Large intestine (tissue), 3 donors: ENCODE measurements around the gene ZNF554. TPM values are rescaled to one million over a fixed set of nuclear protein-coding genes. Genes with fewer than 3 reads are reported as not detected.

Experiments
- DNase-seq, 2 donors: peaks; one replicate each; pipeline versions ENCODE4 v3.0.0 to v3.0.0-alpha.2; 2013
- H3K27ac ChIP-seq: one replicate; pipeline ENCODE4 v1.5.1; 2013; ENCODE audit warnings: low read length
- H3K27me3 ChIP-seq: 2 replicates; pipeline ENCODE4 v1.6.1; 2013; ENCODE audit warnings: low read length; ENCODE audit not compliant: control insufficient read depth, insufficient read depth
- H3K36me3 ChIP-seq: 2 replicates; pipeline ENCODE4 v1.6.1; 2013; ENCODE audit warnings: low read length; ENCODE audit not compliant: control insufficient read depth, insufficient read depth
- H3K4me1 ChIP-seq: one replicate; pipeline ENCODE4 v1.6.1; 2013; ENCODE audit warnings: low read length; ENCODE audit not compliant: control insufficient read depth, insufficient read depth
- H3K4me3 ChIP-seq: one replicate; pipeline ENCODE4 v1.5.1; 2013; ENCODE audit warnings: low read length
- H3K9me3 ChIP-seq: one replicate; pipeline ENCODE4 v1.6.1; 2013; ENCODE audit warnings: mild to moderate bottlenecking, low read depth, low read length, moderate library complexity; ENCODE audit not compliant: control insufficient read depth
- WGBS: methylation state at CpG from one replicate; pipeline ENCODE4 v1.1.5; 2013; ENCODE audit warnings: low lambda C conversion rate; ENCODE audit not compliant: insufficient coverage; 5-methylcytosine and 5-hydroxymethylcytosine counted together
- polyA plus RNA-seq: library from polyadenylated mRNA; unstranded; fragments of 120-200 nt; gene quantifications from one replicate; pipeline ENCODE4 v1.2.1, GENCODE V29; 2013

Gene ZNF554
- polyA plus RNA-seq, 1 donor = 5.5 TPM

GRCh38 chr19:2798733-2799132 is 20.9 kb upstream of the ZNF554 start:
- no CpG with 5 or more reads among the region's 7 CpGs for WGBS
- peaks cover 65% of the 10 kb centered on the region for H3K36me3 ChIP-seq

GRCh38 chr19:2799273-2800020 is 20.2 kb upstream of the ZNF554 start:
- WGBS = no CpG with 5 or more reads among the region's 41 CpGs
- Histone ChIP-seq H3K9me3 (no peaks in the 10 kb centered on the region), H3K4me1 (no peaks in the 10 kb centered on the region), H3K27ac (no peak overlapping the region), H3K4me3 (no peak overlapping the region), H3K27me3 (no peaks in the 10 kb centered on the region), H3K36me3 (peaks cover 68% of the 10 kb centered on the region)
- no peak for DNase-seq

More at GRCh38 chr19:2798733-2799132, 20.9 kb upstream of the ZNF554 start:
- H3K27me3 ChIP-seq = no peaks in the 10 kb centered on the region
- no peak for DNase-seq
- no peaks in the 10 kb centered on the region for H3K4me1 ChIP-seq
- no peak overlapping the region for H3K4me3 ChIP-seq
- H3K27ac ChIP-seq = no peak overlapping the region
- no peaks in the 10 kb centered on the region for H3K9me3 ChIP-seq

DNA sequence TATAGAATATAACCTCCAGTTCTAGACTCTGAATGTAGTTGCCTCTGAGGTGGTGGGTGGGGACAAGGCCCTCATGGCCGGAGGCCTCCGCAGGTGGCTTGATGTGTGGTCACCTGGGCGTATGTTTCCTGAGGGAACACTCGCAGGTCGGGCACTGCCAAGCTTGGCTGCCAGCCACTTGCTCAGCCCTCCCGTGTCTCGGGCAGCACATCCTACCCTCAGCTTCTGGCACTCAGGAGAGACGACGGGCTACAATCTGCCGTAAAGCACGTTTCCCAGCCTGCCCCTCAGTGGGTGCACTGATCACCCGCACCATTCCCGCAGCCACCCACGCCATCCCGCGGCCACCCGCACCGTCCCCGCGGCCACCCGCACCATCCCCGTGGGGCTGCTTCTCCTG is 19.2 kb upstream of the ZNF554 start:
- Histone ChIP-seq H3K4me1 (no peaks in the 10 kb centered on the region), H3K9me3 (no peaks in the 10 kb centered on the region), H3K27ac (no peak overlapping the region), H3K36me3 (peaks cover 70% of the 10 kb centered on the region), H3K4me3 (no peak overlapping the region), H3K27me3 (no peaks in the 10 kb centered on the region)
- no CpG with 5 or more reads among the region's 22 CpGs for WGBS
- DNase-seq = no peak

GRCh38 chr19:2802826-2803225 is 16.8 kb upstream of the ZNF554 start:
- DNase-seq = no peak
- peaks cover 69% of the 10 kb centered on the region for H3K36me3 ChIP-seq
- H3K4me3 ChIP-seq = no peak overlapping the region
- no peaks in the 10 kb centered on the region for H3K4me1 ChIP-seq
- H3K27me3 ChIP-seq = no peaks in the 10 kb centered on the region
- peaks cover 9% of the 10 kb centered on the region for H3K9me3 ChIP-seq
- no peak overlapping the region for H3K27ac ChIP-seq
- WGBS = no CpG with 5 or more reads among the region's 17 CpGs

GRCh38 chr19:2803486-2804155 is 16.0 kb upstream of the ZNF554 start:
- peaks cover 69% of the 10 kb centered on the region for H3K36me3 ChIP-seq

DNA sequence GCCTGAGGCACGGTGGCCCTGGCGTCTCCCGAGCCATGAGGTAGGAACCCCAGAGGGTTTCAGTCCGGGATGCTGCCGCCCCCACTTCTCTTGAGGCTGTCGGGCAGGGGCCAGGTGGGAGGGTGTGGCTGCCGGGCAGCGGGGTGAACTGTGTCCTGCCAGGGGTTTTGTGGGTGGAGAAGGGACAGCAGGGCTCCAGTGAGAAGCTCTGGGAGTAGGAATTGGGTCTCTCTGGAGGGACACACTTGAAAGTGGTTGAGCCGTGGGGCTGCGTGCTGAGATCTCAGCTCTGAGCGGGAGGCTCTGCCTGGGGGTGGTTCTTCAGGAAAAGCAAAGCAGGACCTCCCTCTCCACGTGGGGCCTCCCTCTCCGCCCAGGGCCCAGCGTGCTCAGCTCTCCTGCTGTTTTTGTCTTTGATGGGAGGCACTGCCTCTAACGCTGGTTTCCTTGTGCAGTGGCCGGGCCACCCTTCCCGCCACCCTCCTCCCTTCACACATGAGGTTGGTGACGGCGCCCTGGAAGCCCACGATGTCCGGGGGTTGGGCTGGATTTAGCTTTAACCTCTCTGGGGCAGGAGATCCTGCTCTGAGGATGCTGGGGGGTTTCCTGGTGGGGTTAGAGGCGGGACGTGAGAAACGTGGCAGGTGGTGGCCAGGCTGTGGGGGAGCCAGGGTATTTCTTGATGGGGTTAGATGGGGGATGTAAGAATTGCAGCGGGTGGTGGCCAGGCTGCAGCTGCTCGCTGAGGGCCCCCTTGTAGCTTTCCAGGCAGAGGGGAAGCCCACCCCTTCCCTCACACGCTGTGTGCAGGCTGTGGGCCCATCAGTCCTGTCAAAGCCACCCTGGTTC is 15.3 kb upstream of the ZNF554 start:
- Histone ChIP-seq H3K36me3 (peaks cover 73% of the 10 kb centered on the region), H3K4me1 (no peaks in the 10 kb centered on the region), H3K27ac (no peak overlapping the region), H3K9me3 (peaks cover 13% of the 10 kb centered on the region), H3K27me3 (no peaks in the 10 kb centered on the region), H3K4me3 (no peak overlapping the region)
- DNase-seq = no peak
- no CpG with 5 or more reads among the region's 27 CpGs for WGBS

More at GRCh38 chr19:2803486-2804155, 16.0 kb upstream of the ZNF554 start:
- Histone ChIP-seq H3K4me1 (no peaks in the 10 kb centered on the region), H3K27ac (no peak overlapping the region), H3K9me3 (peaks cover 13% of the 10 kb centered on the region), H3K4me3 (no peak overlapping the region), H3K27me3 (no peaks in the 10 kb centered on the region)
- 87% methylated on average over 4 of the region's 29 CpGs for WGBS
- no peak for DNase-seq

- no peak overlapping the region for H3K4me3 ChIP-seq
- H3K27me3 ChIP-seq = no peaks in the 10 kb centered on the region
- H3K27ac ChIP-seq = no peak overlapping the region
- H3K36me3 ChIP-seq = peaks cover 75% of the 10 kb centered on the region
- peaks cover 13% of the 10 kb centered on the region for H3K9me3 ChIP-seq
- H3K4me1 ChIP-seq = no peaks in the 10 kb centered on the region
- no peak for DNase-seq
- WGBS = no CpG with 5 or more reads among the region's 28 CpGs
Observed at GRCh38 chr19:2805261-2805900, 14.3 kb upstream of the ZNF554 start.

DNA sequence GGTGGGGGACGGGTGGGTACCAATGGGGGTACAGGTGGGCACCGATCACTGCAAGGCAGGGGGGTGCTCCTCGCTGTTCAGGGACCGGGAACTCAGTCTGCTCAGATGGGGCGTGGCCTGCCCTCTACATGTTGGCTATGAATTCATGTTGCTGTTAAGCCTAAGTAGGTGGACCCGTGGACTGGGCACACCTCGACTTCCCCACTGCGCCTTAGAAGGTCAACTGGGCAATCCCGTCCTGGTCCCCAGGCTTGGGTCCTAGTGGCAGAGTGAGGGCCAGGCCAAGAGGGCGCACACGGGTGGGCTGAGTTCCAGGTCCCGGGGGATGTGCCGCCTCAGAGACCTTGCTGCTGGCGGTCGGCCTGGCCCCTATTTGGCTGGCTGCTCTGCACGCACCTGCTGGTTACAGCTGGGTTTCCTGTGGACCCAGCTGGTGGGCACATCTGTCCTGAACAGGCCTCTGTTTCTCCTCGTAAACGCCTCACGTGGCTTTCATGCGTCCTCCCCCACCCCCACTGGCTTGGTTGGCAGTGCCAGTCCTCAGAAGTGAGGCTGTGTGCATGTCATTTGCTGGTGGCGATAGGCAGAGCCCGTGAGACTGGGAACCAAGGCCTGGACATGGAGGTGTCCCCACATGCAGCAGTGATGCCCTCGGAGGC is 13.5 kb upstream of the ZNF554 start:
- H3K4me3 ChIP-seq = no peak overlapping the region
- H3K27ac ChIP-seq = no peak overlapping the region
- no peak for DNase-seq
- H3K36me3 ChIP-seq = peaks cover 76% of the 10 kb centered on the region
- peaks cover 7% of the 10 kb centered on the region for H3K4me1 ChIP-seq
- no peaks in the 10 kb centered on the region for H3K27me3 ChIP-seq
- H3K9me3 ChIP-seq = peaks cover 13% of the 10 kb centered on the region
- WGBS = no CpG with 5 or more reads among the region's 23 CpGs

DNA sequence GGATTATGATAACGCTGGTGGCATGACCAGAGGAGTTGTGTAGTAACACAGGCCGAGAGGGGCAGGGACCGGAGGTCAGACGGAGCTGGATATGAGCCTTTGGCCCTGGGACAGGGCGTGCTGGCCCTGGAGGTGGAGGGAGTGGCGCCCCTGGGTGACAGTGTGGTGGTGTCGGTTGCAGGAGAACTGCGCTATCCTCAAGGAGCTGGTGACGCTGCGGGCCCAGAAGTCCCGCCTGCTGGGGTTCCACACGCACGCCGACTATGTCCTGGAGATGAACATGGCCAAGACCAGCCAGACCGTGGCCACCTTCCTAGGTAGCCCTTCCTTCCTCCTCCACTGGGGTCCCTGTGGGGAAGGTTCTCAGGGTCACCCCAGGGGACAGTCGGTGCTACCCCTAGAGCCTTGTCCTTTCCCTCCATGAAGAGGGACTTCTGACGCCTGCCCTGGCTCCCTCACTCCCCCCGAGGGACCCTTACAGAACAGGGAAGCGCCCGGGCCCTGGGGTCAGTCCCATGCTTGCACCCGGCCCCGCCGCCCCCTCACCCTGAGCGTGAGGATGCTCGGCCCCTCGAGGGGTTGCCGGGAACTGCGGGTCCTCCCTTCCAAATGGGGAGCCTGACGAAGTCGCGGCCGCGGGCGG is 12.8 kb upstream of the ZNF554 start:
- no peak for DNase-seq
- H3K4me3 ChIP-seq = no peak overlapping the region
- H3K27ac ChIP-seq = no peak overlapping the region
- H3K4me1 ChIP-seq = peaks cover 14% of the 10 kb centered on the region
- no CpG with 5 or more reads among the region's 34 CpGs for WGBS
- peaks cover 19% of the 10 kb centered on the region for H3K9me3 ChIP-seq
- no peaks in the 10 kb centered on the region for H3K27me3 ChIP-seq
- H3K36me3 ChIP-seq = peaks cover 69% of the 10 kb centered on the region
